Astrocyte of the spinal cord (primary cell): ENCODE data around the gene IFI27.
A peak's percentile ranks its signal among the peaks of the same experiment; 100 is the strongest.

ENCODE experiments used
- DNase-seq: peaks from one replicate; pipeline ENCODE4 v3.0.0; 2011; ENCODE audit warnings: low read depth, low spot score
- H3K4me3 ChIP-seq: 2 replicates; pipeline ENCODE4 v1.5.1; 2011; ENCODE audit warnings: low read depth, mild to moderate bottlenecking, low read length, moderate library complexity
- in situ Hi-C: cut with HindIII; loops from 2 replicates; pipeline ENCODE4 v1.10.0; 2017; ENCODE audit warnings: low sequenced_read_pairs
- TF ChIP-seq, protein P1 (sequence below): IDR thresholded peaks from 2 replicates; pipeline ENCODE4 v1.5.1; 2012; ENCODE audit warnings: low read depth, mild to moderate bottlenecking, low read length, inconsistent platforms

Gene IFI27

DNA sequence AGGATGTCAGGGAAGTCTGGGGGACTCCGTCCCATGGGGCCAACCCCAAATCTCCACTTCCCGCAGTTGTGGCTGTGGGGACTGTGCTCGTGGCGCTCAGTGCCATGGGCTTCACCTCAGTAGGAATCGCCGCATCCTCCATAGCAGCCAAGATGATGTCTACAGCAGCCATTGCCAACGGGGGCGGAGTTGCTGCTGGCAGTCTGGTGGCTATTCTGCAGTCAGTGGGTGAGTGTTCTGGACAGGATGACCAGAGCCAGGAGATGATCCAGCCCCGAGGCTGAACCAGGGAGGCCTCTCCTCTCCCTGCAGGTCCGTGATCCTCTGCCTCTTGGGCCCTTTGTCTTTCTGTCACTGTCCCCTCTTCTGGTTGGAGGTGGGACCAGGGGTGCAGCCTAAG is 8.8 kb upstream of the IFI27 start:
- DNase-seq: no peak
- in situ Hi-C loops: no loop called here
- H3K4me3 ChIP-seq: no peak overlapping the region
- TF ChIP-seq, protein P1, sequence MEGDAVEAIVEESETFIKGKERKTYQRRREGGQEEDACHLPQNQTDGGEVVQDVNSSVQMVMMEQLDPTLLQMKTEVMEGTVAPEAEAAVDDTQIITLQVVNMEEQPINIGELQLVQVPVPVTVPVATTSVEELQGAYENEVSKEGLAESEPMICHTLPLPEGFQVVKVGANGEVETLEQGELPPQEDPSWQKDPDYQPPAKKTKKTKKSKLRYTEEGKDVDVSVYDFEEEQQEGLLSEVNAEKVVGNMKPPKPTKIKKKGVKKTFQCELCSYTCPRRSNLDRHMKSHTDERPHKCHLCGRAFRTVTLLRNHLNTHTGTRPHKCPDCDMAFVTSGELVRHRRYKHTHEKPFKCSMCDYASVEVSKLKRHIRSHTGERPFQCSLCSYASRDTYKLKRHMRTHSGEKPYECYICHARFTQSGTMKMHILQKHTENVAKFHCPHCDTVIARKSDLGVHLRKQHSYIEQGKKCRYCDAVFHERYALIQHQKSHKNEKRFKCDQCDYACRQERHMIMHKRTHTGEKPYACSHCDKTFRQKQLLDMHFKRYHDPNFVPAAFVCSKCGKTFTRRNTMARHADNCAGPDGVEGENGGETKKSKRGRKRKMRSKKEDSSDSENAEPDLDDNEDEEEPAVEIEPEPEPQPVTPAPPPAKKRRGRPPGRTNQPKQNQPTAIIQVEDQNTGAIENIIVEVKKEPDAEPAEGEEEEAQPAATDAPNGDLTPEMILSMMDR: no peak

DNA sequence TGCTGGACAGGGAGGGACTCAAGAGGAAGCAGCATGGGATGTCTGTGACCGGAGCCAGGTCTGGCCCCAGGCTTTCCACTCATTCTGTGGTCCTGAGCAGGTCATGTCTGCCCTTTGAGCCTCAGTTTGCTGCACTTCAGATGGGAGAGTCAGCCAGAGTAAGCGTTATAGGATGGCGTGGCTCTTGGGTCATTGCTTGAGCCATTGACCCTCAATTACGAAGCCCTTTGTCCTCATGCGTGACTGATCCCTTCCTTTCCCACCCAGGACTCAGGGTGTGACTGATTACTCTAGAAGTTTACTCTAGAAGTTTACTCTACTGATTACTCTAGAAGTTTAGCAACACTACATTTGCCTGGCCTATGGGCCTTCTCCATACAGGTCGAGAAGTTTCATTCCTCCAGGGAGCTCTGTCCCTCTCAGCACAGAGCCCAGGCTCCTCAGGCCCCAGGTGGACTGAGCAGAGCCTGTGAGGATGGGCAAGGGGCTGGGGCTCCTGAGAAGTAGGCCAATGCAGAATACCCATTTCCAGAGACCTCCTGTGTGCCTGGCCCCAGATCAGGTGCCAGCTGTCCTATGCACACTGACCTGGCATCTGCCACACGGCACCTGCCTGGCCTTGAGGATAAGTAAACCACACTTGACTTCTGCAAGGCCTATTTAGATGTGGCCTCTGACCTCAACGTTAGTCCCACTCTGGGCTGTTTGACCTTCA is 7.6 kb upstream of the IFI27 start:
- DNase-seq: no peak
- TF ChIP-seq, protein P1: no peak
- no peak overlapping the region for H3K4me3 ChIP-seq
- in situ Hi-C loops: no loop called here

DNA sequence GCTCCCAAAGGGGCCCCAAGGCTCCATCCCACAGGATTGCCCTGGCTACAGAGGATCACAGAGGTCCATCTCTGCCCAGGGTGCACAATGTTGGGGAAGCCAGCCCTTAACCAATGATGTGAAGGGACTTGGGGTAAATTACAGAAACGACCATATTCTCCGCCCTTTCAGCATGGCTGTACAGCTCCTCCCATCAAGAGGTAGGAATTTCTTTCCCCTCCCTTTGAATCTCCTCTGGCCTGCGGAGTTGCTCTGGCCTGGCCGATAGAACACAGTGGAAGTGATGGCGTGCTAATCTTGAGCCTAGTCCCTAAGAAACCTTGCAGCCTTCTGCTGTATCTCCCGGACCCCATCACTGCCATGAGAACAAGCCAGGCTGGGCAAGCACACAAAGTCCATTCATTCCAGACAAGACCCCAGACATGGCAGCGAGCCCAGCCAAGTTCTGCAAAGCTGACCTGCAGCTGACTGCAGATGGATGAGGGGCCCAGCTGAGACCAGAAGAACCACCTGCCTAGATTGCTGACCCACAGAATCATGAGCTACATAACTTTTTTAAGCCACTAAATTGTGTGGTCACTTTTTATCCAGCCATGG is 6.9 kb upstream of the IFI27 start:
- H3K4me3 ChIP-seq: no peak overlapping the region
- in situ Hi-C loops: no loop called here
- peak; percentile 21 for DNase-seq
- TF ChIP-seq, protein P1: no peak

DNA sequence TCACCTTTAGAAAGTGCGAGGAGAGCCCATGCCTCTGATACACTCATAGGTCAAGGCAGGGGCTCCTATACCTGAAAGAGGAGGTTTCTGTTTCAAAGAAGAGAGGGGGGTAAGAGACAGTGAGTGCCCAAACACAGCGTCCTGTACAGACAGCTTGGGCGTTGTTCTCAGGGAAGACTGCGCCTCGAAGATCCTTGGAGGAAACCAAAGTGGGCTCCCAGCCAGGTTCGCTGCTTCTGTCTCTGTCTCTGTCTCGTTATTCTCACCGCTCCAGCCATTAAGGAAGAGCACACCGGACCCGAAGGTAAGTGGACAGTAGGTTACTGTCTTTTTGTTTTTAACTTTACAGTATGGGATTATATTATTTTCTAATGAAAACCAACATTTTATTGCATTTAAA is 5.8 kb upstream of the IFI27 start:
- H3K4me3 ChIP-seq: no peak overlapping the region
- TF ChIP-seq, protein P1: no peak
- in situ Hi-C loops: no loop called here
- no peak for DNase-seq

DNA sequence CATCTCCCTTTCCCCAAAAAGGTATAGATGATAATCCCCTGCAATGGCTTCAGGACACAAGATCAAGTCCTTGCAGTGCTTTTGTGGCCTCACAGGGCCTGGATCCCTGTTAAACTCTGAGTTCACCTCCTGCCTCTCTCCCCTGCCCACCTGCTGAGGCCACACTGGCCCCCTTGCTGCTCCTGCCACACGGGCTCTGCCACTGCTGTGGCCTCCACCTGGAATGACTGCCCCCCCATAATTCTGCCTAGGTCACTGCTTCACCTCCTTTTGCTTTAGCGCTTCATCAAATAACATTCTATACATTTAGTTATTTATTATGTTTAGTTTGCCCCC is 653 bp upstream of the IFI27 start:
- no peak overlapping the region for H3K4me3 ChIP-seq
- no peak for DNase-seq
- in situ Hi-C loops: no loop called here
- TF ChIP-seq, protein P1: no peak

DNA sequence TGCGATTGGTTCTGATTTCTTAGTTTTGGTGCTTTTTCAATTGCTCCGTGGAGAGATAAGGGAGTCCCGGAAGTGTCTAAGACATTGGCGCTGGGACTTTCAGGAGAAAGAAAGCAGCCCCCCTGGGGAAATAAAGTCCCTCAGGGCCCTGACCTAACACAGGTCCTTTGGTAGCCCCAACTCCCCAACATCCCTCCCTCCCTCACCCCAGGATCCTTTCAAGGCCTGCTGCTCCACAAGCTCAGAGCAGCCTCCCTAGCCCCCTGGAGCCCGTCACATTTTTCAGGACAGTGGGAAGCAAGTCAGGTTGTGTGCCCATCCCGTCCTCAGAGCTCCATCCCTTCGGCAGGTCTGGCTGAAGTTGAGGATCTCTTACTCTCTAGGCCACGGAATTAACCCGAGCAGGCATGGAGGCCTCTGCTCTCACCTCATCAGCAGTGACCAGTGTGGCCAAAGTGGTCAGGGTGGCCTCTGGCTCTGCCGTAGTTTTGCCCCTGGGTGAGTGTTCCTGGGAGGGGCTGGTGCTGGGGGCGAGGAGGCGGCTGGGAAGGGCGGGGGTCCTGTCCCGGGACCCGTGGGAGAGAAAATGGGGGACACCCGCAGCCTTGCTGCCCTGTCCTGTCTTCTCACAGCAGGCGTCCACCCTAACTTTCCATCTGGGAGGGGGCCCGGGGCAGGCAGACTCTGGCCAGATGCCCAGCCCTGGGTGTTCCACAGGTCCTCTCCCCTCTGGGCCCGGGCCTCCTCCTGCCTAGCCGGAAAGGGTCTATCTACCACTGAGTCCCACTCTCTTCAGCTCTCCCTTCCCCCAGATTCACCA is 950 bp downstream of the IFI27 start:
- TF ChIP-seq, protein P1: no peak
- DNase-seq: no peak
- no peak overlapping the region for H3K4me3 ChIP-seq
- in situ Hi-C loops: no loop called here
